Activated CD4-positive, alpha-beta T cell treated with anti-CD3 and anti-CD28 coated beads, Interleukin-2, amount 50 U/mL, for 1 hour (primary cell): ENCODE measurements around the gene CRLF1.
A peak's percentile ranks its signal among the peaks of the same experiment; 100 is the strongest.
"Not testable (repeated sequence)": the region's sequence is repeated elsewhere in the genome, so short reads cannot be mapped to it uniquely, and the experiment has no call there.

Source experiments
- DNase-seq: peaks from one replicate; pipeline ENCODE4 v3.0.0-alpha.2; 2020

The CRLF1 gene

DNA sequence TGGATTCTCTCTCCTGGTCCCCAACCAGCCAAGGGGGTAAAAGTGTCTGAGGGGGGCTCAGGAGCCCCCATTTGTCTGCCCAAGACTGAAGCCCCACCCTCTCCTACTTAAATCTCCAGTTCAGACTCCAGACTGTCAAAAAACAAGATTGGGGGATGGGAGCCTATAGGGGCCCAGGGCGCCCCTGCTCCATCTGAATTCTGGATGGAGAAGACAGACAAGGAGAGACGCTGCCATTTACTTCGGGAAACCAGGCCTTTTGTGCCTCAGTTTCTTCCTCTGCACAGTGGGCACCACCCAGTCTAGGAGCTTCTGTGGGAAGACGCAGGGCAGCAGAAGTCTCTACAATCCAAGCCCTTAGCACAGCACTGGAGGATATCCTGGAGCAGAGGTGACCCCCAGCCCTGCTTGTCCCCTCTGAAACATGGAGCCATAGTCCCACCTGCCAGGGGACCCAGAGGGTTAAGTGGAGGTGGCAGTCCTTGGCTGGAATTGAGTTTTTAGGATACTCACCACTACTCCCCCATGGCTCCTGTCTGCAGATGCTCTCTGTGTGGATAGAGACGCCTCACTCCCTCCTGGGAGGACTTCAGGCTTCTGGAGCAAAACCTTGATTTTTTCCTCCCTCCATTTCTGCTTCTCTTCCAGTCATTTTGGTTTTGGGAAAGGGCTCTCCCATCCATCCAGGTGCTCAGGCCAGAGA, 1.7 kb upstream of the CRLF1 start:
- DNase-seq: no peak

DNA sequence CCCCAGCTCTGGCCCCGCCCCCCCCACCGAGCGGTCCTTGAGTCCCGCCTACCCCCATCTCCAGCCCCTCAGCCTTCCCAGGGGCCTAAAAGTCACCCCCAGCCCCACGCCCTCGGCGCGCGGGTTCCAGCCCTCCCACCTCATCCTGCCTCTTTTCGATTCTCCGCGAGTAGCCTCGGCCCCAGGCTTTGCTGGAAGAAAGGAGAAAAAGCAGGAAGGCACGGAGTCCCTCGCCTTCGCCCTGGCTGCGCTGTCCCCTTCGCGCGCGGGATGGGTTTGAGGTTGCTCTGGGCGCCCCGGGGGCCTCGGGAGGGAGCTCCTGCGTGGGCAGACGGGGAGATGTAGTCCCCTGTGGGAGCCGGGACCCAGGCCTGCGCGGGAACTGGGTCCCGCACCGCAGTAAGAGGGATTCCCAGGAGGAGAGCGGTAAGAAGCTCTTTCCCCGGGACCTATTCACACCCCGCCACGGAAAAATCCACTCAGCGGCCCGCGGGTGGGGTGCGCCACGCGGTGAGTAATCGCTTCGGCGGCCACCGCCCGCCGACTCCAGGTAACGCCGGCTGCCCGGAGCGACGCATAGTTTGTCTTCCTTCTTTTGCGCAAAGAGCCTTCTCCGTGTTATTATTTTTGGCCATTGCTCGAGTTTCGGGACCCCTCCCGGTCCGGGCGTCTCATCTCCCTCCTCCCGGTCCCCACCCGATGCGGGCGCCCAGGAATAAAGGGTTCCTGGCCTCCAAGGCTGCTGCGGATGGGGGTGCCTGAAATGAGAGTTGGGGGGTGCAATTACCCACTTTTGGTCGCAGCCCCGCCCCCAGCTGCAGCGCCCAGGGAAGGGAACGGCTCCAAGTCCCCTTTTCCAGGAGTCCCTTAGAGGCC, 865 bp upstream of the CRLF1 start:
- DNase-seq: peak; percentile 37

- DNase-seq: no peak
Measured at GRCh38 chr19:18605546-18606280, 886 bp downstream of the CRLF1 start.

GRCh38 chr19:18605196-18605545, 1.4 kb downstream of the CRLF1 start:
- no peak for DNase-seq

DNA sequence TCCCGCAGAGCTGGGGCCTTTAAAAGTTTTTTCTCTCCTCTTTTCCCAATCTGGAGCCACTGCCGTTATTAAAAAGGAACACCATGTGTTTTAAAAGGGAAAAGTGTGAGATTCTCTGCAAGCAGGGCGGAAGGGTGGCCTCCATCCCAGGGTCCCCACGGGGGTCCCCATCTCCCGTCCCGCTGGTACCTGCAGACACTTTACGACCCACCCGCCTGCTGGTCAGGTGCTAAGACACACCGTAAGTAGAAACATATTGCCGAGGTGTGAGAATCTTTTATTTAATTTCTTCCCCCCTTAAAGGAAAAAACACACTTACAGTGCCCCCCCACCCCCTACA, 1.8 kb downstream of the CRLF1 start:
- DNase-seq: no peak

DNA sequence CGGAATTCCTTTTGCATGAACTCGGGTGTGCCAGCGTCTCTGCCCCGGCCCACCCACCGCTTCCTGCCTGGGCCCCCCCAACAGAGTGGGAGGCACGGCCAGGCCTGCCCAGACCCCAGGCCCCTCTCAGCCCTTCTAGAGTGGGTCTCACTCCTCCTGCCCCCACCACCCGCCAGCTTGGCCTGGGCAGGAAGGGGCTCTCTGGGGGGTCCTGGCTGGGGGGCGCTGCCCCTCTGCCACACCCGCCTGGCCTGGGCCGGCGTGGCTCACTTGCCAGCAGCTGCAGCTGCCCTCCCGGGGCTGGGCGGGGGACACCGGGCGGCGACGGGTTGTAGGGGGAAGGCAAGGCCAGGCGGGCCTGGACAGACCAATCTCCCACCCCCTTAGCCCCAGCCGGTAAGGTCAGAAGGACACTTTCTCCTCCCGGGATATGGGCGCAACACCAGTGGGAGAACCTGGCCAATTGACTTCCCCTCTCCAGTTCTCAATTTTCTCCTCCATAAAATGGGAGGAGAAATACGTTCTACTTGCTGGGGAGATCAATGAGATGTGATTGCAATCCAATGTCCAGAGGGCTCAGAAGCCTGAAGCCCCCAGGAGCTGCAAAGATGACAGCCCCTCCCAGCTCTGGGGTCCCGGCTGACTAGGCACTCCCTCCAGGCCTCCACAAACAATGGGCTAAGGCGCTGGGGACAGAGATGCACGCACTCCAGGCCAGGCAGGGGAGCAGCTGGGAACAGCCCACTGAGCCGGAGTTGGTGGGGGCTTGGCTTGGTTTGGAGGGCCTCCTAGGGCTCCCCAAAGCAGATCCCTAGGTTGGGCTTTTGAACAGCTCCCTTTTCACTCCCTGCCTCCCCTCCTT, 2.4 kb downstream of the CRLF1 start:
- no peak for DNase-seq

GRCh38 chr19:18603255-18603957, 3.2 kb downstream of the CRLF1 start:
- DNase-seq: no peak

DNA sequence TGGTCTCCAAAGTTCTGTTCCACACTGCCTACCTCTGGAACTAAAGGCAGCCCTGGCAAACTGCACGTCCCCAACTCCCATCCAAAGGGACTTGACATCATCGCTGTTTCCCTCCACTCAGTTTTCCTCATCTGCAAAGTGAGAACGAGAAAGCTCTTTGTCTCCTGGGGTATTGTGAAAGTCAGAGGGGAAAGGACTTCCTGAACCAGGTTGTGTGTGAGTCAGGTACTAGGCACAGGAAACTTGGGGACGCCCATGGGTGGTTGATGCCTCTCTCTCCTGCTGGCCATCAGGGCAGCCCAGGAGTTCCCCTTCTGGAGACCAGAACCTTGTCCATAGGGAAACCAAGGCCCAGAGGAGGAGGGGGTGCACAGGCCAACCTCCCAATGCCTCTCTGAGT, 4.7 kb downstream of the CRLF1 start:
- DNase-seq: no peak

GRCh38 chr19:18600692-18601397, 5.8 kb downstream of the CRLF1 start:
- not testable (repeated sequence) for DNase-seq

DNA sequence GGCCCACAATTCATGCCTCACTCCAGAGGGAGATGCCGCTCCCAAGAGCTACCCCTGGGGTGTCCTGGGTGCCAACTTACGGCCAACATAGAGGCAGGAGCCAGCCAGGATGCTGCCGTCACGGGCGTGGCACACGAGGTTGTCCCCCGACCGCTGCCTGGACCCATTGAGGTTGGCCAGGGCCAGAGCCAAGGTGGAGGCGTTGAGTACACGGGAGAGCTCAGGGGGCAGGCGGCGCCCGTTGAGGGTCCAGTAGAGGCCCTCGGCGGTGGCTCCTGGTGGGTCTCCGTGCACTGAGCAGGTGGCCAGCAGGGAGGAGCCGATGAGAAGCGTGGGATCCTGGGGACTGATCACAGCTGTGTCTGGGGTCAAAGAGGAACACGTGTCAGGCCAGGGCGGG, 7.1 kb downstream of the CRLF1 start:
- no peak for DNase-seq

DNA sequence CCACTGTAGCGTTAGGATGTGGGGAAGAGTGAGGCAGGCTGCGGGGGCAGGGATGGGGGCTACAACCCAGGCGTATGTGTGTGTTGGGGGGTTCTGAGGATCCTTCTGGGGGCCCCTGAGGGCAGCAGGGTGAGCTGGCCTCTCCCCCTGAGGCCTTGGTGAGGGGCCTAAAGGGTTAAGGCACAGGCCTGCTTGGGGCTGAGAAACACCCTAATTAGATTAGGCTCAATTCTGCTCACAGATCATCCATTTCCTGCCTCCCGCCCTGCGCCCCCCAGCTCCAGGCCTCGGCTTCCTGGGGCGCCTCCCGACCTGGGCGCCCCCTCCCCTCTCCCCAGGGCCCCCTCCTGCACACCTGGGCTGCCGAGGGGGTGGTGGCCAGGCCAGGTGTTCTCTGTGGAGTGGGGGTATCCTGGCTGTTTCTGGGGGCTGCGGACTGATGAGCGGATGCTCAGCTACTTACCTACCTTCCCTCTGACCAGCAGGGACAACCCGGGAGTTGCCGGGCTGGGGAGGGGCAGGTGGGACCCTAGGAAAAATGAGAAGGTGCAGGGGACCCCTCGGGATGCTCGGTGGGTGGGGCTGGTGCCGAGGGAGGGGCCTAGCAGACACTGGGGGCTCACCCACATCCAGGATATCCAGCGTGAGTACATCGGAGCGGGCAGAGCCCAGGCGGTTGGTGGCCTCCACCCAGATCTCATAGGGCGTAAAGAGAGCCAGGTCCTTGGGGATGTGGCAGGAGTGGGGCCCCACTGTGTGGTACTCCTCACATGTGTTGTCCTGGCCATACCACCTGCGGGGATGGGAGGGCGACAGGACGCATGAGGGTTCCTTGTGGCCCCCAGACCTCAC, 8.6 kb downstream of the CRLF1 start:
- no peak for DNase-seq

GRCh38 chr19:18596752-18597157, 9.8 kb downstream of the CRLF1 start:
- no peak for DNase-seq

- no peak for DNase-seq
Measured at GRCh38 chr19:18595475-18595874, 11.1 kb downstream of the CRLF1 start.

DNA sequence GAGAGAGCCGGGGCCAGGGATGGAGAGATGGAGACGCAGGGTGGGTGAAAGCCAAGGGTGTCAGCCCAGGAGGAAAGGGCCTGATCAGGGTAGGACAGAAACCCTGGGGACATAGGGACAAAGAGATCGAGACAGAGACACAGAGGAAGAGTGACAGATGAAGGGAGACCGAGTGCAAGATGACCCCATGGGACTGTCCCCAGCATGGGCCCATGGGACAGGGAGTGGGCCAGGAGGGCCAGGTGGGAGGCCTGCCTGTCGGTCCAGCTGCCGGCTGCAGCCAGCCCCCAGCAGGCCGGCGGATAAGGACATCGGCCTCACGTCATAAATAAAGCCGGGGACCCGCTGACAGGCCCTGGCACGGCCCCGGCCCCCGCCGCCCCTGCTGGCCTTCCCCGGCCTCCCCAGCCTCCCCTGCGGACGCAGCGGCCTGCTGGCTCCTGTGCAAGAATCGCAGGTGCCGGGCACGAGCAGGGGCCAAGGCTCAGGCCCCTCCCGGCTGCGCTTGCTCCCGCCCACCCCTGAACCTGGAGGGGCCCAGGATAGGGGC, 11.7 kb downstream of the CRLF1 start:
- no peak for DNase-seq

DNA sequence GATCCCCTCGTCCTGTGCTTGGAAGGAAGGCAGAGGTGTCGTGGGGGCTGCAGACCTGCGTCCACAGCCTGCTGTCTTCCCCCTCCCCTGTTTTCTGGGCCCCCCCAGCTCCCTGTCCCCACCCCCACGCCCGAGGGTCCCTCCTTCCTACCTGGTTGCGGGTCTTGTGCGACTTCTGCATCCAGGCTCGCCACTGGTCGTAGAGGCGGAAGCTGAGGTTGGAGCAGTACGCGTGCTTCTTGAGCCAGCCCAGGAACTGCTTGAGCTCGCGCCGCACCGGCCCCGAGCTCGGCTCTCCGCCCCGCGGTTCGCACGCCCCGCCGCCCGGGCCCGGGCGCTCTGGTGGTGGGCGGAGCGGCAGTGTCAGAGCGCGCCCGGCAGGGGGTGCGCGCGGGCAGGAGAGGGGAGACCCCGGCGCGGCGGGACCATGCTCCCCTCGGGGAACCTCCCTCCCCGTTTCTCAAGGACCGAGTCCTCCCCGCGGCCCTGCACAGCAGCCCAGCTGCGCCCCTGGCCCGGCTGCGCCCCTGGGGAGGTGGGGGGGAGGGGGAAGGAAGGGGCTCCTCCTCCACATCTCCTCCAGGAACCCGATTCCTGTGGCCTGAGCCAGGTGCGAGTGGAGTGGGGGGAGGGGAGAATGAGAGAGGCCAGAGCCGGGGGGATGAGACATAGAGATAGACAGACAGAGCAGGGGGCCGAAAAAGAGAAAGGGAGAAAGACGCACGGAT, 12.3 kb downstream of the CRLF1 start:
- peak; percentile 72 for DNase-seq

- no peak for DNase-seq
Measured at GRCh38 chr19:18593367-18594095, 13.1 kb downstream of the CRLF1 start.

- DNase-seq: not testable (repeated sequence)
Measured at GRCh38 chr19:18592732-18593131, 13.9 kb downstream of the CRLF1 start.

- no peak for DNase-seq
Measured at GRCh38 chr19:18591735-18592385, 14.7 kb downstream of the CRLF1 start.
